ENCODE results near the gene FBXL16.

FBXL16 gene

GRCh38 chr16:689175-689897, 16.3 kb downstream of the FBXL16 start:
- TF ChIP-seq POLR2A (IDR thresholded peaks at IDR 0.05; ENCODE audit: low read depth, low read length) = no peak
- TF ChIP-seq POLR2AphosphoS5 (IDR thresholded peaks at IDR 0.05; ENCODE audit: low read depth, low read length) = no peak
- TF ChIP-seq TAF1 (IDR thresholded peaks at IDR 0.05; ENCODE audit: borderline replicate concordance, low read depth, low read length) = no peak
- FAIRE-seq (no peak), DNase-seq (ENCODE audit: insufficient read length) (no peak)

DNA sequence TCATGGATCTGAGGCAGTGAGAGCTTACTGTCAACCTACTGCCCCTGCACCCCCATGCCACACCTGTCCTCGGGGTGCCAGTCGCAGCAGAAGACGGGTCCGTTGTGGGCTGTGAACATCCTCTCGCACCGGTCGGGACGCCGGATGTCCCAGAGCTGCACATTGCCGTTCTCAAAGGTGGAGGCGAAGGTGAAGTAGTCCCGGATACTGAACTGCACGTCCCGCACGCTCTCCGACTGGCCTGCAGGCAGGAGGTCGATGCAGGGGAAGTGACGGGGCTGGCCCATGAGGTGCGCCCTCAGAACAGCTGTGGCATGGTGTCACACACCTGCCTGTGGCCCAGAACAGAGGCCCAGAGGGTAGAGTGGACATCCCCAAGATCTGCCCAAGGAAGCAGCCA, 18.1 kb downstream of the FBXL16 start:
- TF ChIP-seq POLR2AphosphoS5 (IDR thresholded peaks at IDR 0.05; ENCODE audit: low read depth, low read length) (no peak), TAF1 (IDR thresholded peaks at IDR 0.05; ENCODE audit: borderline replicate concordance, low read depth, low read length) (no peak), POLR2A (IDR thresholded peaks at IDR 0.05; ENCODE audit: low read depth, low read length) (no peak)
- DNase-seq (ENCODE audit: insufficient read length) = no peak
- no peak for FAIRE-seq

DNA sequence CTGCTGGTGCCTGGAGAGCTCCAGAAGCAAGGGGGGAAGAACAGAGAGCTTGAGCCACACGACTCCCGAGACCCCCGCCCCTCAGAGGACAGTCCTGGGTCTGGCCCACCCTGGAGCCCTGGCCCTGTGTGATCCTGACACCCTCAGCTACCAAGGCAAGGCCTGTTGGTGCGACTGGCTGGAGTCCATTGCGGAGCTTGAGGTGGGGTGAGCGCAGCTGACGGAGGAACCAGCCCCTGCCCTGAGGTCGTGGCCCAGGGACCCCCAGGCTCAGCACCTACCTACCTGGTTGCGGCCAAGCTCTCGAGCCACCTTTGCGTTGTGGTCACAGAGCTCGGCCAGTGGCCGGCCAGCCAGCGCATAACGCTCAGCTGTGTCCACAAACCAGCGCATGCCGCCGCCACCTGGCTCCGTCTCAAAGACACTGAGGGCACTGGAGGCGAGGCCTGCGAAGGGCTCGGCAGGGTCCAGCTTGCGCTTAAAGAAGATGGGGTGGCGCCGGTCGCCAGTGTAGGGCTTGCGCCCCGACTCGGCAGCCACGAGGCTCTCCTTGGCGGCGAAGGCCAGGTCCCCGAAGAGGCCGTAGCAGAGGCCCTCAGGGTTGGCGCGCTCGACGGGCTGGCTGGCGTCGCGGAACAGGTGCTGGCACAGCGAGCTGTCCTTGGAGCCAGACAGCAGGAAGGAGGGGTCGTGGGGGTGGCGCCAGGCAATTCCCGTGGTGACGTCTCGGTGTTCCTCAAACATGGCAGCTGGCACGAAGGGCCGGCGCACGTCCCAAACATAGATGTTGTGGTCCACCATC, 18.9 kb downstream of the FBXL16 start:
- FAIRE-seq = no peak
- TF ChIP-seq POLR2A (IDR thresholded peaks at IDR 0.05; ENCODE audit: low read depth, low read length) (no peak), TAF1 (IDR thresholded peaks at IDR 0.05; ENCODE audit: borderline replicate concordance, low read depth, low read length) (no peak), POLR2AphosphoS5 (IDR thresholded peaks at IDR 0.05; ENCODE audit: low read depth, low read length) (no peak)
- no peak for DNase-seq (ENCODE audit: insufficient read length)

- TF ChIP-seq POLR2A (IDR thresholded peaks at IDR 0.05; ENCODE audit: low read depth, low read length) = no peak
- FAIRE-seq (no peak), DNase-seq (ENCODE audit: insufficient read length) (no peak)
These were observed 19.6 kb downstream of the FBXL16 start for GRCh38 chr16:685967-686366.

- DNase-seq (ENCODE audit: insufficient read length) (no peak), FAIRE-seq (no peak)
- TF ChIP-seq POLR2A (IDR thresholded peaks at IDR 0.05; ENCODE audit: low read depth, low read length) (no peak), TAF1 (IDR thresholded peaks at IDR 0.05; ENCODE audit: borderline replicate concordance, low read depth, low read length) (no peak), POLR2AphosphoS5 (IDR thresholded peaks at IDR 0.05; ENCODE audit: low read depth, low read length) (no peak)
These were observed 20.5 kb downstream of the FBXL16 start for GRCh38 chr16:684961-685696.

GRCh38 chr16:684071-684794, 21.4 kb downstream of the FBXL16 start, which contains the start of gene JMJD8:
TSS of gene JMJD8 (minus strand) at chr16:684334. CDS start at chr16:684319, 15 bp downstream.
- TF ChIP-seq POLR2AphosphoS5 (IDR thresholded peaks at IDR 0.05; ENCODE audit: low read depth, low read length) = peak; percentile 90
- TF ChIP-seq POLR2A (IDR thresholded peaks at IDR 0.05; ENCODE audit: low read depth, low read length) = peak; percentile 97
- peak; percentile 85 for TF ChIP-seq TAF1 (IDR thresholded peaks at IDR 0.05; ENCODE audit: borderline replicate concordance, low read depth, low read length)
- peak; percentile 100 for DNase-seq (ENCODE audit: insufficient read length)
- FAIRE-seq = peak; percentile 97

GRCh38 chr16:683396-684070, 22.1 kb downstream of the FBXL16 start:
- FAIRE-seq (no peak), DNase-seq (ENCODE audit: insufficient read length) (no peak)
- no peak for TF ChIP-seq POLR2A (IDR thresholded peaks at IDR 0.05; ENCODE audit: low read depth, low read length)
- TF ChIP-seq POLR2AphosphoS5 (IDR thresholded peaks at IDR 0.05; ENCODE audit: low read depth, low read length) = no peak
- no peak for TF ChIP-seq TAF1 (IDR thresholded peaks at IDR 0.05; ENCODE audit: borderline replicate concordance, low read depth, low read length)

- DNase-seq (ENCODE audit: insufficient read length) (no peak), FAIRE-seq (no peak)
- TF ChIP-seq TAF1 (IDR thresholded peaks at IDR 0.05; ENCODE audit: borderline replicate concordance, low read depth, low read length) (no peak), POLR2AphosphoS5 (IDR thresholded peaks at IDR 0.05; ENCODE audit: low read depth, low read length) (no peak), POLR2A (IDR thresholded peaks at IDR 0.05; ENCODE audit: low read depth, low read length) (no peak)
These were observed 22.9 kb downstream of the FBXL16 start for GRCh38 chr16:682493-683395.

- TF ChIP-seq TAF1 (IDR thresholded peaks at IDR 0.05; ENCODE audit: borderline replicate concordance, low read depth, low read length) = no peak
- peak; percentile 60; the same call in 1 of the 2 replicates for TF ChIP-seq POLR2AphosphoS5 (IDR thresholded peaks at IDR 0.05; ENCODE audit: low read depth, low read length)
- TF ChIP-seq POLR2A (IDR thresholded peaks at IDR 0.05; ENCODE audit: low read depth, low read length) = no peak
- DNase-seq (ENCODE audit: insufficient read length) (no peak), FAIRE-seq (no peak)
These were observed 23.7 kb downstream of the FBXL16 start for GRCh38 chr16:681746-682427.
